ENCODE data around the gene DDX10. TPM values are rescaled to one million over a fixed set of nuclear protein-coding genes. Genes with fewer than 3 reads are reported as not detected.

DDX10 gene
- total and polyA plus RNA-seq, 2 of the 8 experiments (the other 6 are each of a cell fraction or from before 2014, with no cell fraction given) = 49.2 to 52.2 TPM

DNA sequence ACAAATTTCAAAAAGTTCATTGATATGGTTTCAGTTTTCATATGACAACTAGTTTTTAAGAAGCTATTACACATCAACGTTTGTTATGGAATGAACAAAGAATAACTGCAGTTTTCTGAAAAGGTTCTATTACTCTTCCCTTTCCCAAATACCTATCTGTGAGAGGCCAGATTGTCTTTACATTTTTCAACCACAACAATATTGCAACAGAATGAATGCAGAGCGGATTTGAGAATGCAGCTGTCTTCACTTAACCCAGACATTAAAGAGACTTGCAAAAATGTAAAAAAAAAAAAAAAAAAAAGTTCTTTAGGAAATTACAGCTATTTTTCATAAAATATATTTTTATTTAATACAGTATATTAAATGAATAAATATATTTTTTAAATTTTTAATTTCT, 250.8 kb downstream of the DDX10 start:
- Histone ChIP-seq H2BK12ac (ENCODE audit: low read depth, low read length) (no peak overlapping the region), H3K27ac (ENCODE audit: low read depth, low read length) (no peak overlapping the region), H3K27me3 (replicated peaks in 1 of 4; ENCODE audit: control insufficient read depth in 3 of 4, extremely low read depth in 1 of 4, insufficient read depth in 3 of 4, low read length in 3 of 4) (no peaks in the 10 kb centered on the region), H4K91ac (replicated peaks; ENCODE audit: insufficient read length, low read length) (no peak overlapping the region), H3K36me3 (ENCODE audit: control insufficient read depth in 2 of 4, insufficient read depth in 4 of 4, low read length in 3 of 4) (no peaks in the 10 kb centered on the region; a peak in 1 of 8 replicates), H2BK15ac (ENCODE audit: low read length) (no peak overlapping the region), H3K14ac (ENCODE audit: insufficient read length) (no peak overlapping the region), H4K5ac (ENCODE audit: insufficient read length, low read depth, low read length) (no peak overlapping the region), H4K8ac (ENCODE audit: extremely low read depth, insufficient read depth, low read length) (no peak overlapping the region), H3K56ac (replicated peaks; ENCODE audit: insufficient read length, low read depth, low read length) (no peak overlapping the region), H3K23ac (ENCODE audit: insufficient read length) (no peak overlapping the region), H3K9me3 (ENCODE audit: insufficient read depth in 2 of 2, low read depth in 1 of 2, low read length in 1 of 2) (no peaks in the 10 kb centered on the region), H3K4me2 (ENCODE audit: insufficient read depth in 1 of 2, low read depth in 2 of 2, low read length in 2 of 2) (no peak overlapping the region), H4K20me1 (replicated peaks in 1 of 2; ENCODE audit: control insufficient read depth in 1 of 2, insufficient read depth in 2 of 2, low read length in 2 of 2) (no peaks in the 10 kb centered on the region), H3K23me2 (ENCODE audit: low read depth, low read length) (peaks cover under 1% of the 10 kb centered on the region; the same call in 1 of the 2 replicates), H2AFZ (ENCODE audit: low read length) (no peak overlapping the region), H3K4ac (replicated peaks; ENCODE audit: insufficient read length, low read depth, low read length) (no peak overlapping the region), H2BK120ac (replicated peaks; ENCODE audit: low read depth, low read length) (no peak overlapping the region), H3K9ac (replicated peaks in 1 of 4; ENCODE audit: extremely low read depth in 1 of 4, low read depth in 3 of 4, low read length in 3 of 4) (no peak overlapping the region), H3K79me1 (ENCODE audit: low read depth, low read length) (no peaks in the 10 kb centered on the region), H2BK20ac (ENCODE audit: low read length) (no peak overlapping the region), H3K79me2 (ENCODE audit: control insufficient read depth in 1 of 2, insufficient read depth in 2 of 2, low read length in 2 of 2) (no peaks in the 10 kb centered on the region), H3K4me1 (replicated peaks in 1 of 4; ENCODE audit: control insufficient read depth in 3 of 4, insufficient read depth in 4 of 4, low read length in 3 of 4) (no peaks in the 10 kb centered on the region), H3K18ac (ENCODE audit: extremely low read depth, low read length) (no peak overlapping the region), H2AK5ac (ENCODE audit: low read depth, low read length) (no peak overlapping the region), H3K4me3 (ENCODE audit: extremely low read depth in 1 of 4, insufficient read depth in 2 of 4, low read depth in 3 of 4, low read length in 4 of 4) (no peak overlapping the region), H2BK5ac (ENCODE audit: low read depth, low read length) (no peak overlapping the region)
- POLR2A ChIA-PET (ENCODE audit: partially characterized antibody) = no interaction called here
- CTCF ChIA-PET (ENCODE audit: partially characterized antibody) = interaction anchor here (0.6 to 1.6 kb wide), 3 partner anchors 11 to 1555 kb away, joined by 3 to 4 read pairs (median 3); no protein-coding TSS in a partner anchor
- FAIRE-seq = no peak
- 86% methylated on average over 2 of the region's 2 CpGs; no CpG with 5 or more reads in 1 of the 2 experiments for WGBS, 2 experiments (ENCODE audit: extremely low coverage in 1 of 2, insufficient coverage in 1 of 2, insufficient read length in 1 of 2, insufficient replicate concordance in 2 of 2, low coverage in 1 of 2, low lambda C conversion rate in 2 of 2, missing lambda C conversion rate in 1 of 2)
- DNase-seq (ENCODE audit: low read depth in 1 of 2, low spot score in 2 of 2) = no peak
- TF ChIP-seq TAF7 (optimal IDR thresholded peaks at IDR 0.05; ENCODE audit: borderline replicate concordance, low read depth, low read length) (no peak), YY1 (IDR thresholded peaks at IDR 0.05; ENCODE audit: low read depth, low read length) (no peak), CHD1 (IDR thresholded peaks at IDR 0.05; ENCODE audit: low read depth, low read length) (no peak), POU5F1 (IDR thresholded peaks at IDR 0.05; ENCODE audit: low read depth, low read length) (no peak), CBX8 (IDR thresholded peaks at IDR 0.05; ENCODE audit: borderline replicate concordance, low read depth, low read length) (no peak)

Data from H1 (cell line).